Astrocyte (in vitro differentiated cells and primary cell): ENCODE results near the gene RAF1.

Source experiments
- EZH2 ChIP-seq: IDR thresholded peaks from 2 replicates; pipeline ENCODE4 v1.6.1; 2012; ENCODE audit warnings: mild to moderate bottlenecking, low read length, inconsistent platforms; ENCODE audit not compliant: insufficient read depth
- TF ChIP-seq, protein P1 (sequence below): IDR thresholded peaks from 2 replicates; pipeline ENCODE4 v1.5.1; 2011; ENCODE audit warnings: low read depth, mild to moderate bottlenecking, inconsistent platforms, low read length, moderate library complexity; ENCODE audit not compliant: insufficient read depth

DNA sequence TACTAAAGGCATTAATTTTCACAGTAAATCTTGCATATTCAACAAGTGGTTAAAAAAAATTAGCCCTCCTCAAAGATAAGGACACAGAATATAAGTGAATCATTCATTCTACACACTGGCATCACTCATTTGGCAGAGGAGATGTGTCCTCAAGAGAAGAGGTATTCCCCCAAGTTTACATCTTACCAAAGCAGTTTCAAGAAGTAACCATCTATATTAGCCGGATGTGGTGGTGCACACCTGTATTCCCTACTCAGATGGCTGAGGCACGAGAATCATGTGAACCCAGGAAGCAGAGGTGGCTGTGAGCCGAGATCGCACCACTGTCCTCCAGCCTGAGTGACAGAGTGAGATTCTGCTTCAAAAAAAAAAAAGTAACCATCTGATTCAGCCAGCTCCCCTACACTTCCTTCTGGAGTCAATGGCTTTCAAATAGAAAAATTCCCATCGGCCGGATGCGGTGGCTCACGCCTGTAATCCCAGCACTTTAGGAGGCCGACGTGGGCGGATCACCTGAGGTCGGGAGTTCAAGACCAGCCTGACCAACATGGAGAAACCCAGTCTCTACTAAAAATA is 15.4 kb downstream of the RAF1 start:
- TF ChIP-seq, protein P1, sequence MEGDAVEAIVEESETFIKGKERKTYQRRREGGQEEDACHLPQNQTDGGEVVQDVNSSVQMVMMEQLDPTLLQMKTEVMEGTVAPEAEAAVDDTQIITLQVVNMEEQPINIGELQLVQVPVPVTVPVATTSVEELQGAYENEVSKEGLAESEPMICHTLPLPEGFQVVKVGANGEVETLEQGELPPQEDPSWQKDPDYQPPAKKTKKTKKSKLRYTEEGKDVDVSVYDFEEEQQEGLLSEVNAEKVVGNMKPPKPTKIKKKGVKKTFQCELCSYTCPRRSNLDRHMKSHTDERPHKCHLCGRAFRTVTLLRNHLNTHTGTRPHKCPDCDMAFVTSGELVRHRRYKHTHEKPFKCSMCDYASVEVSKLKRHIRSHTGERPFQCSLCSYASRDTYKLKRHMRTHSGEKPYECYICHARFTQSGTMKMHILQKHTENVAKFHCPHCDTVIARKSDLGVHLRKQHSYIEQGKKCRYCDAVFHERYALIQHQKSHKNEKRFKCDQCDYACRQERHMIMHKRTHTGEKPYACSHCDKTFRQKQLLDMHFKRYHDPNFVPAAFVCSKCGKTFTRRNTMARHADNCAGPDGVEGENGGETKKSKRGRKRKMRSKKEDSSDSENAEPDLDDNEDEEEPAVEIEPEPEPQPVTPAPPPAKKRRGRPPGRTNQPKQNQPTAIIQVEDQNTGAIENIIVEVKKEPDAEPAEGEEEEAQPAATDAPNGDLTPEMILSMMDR, result no peak
- TF ChIP-seq EZH2, result no peak
